Measurements from ENCODE around the gene SH3BGRL2. TPM values are rescaled to one million over a fixed set of nuclear protein-coding genes. Genes with fewer than 3 reads are reported as not detected.

The SH3BGRL2 gene
- total and polyA plus RNA-seq, 2 experiments from 2014 or later: 8.4 to 24.5 TPM

GRCh38 chr6:79666634-79667033, 35.5 kb downstream of the SH3BGRL2 start:
- no peaks in the 10 kb centered on the region for H4K20me1 ChIP-seq (replicated peaks; ENCODE audit: insufficient read depth)
- DNase-seq (ENCODE audit: low spot score) (no peak), ATAC-seq (no peak)
- H3K27me3 ChIP-seq (ENCODE audit: insufficient read depth): no peaks in the 10 kb centered on the region
- no peak overlapping the region for H3K4me3 ChIP-seq
- Mint-ChIP-seq H3K36me3 (ENCODE audit: low read depth) (peaks cover 8% of the 10 kb centered on the region; the same call in 2 of the 3 replicates), H3K27me3 (ENCODE audit: insufficient read depth, low read depth, poor library complexity) (peaks cover 2% of the 10 kb centered on the region), H3K4me1 (peaks cover 39% of the 10 kb centered on the region), H3K4me3 (no peak overlapping the region), H3K9me3 (no peaks in the 10 kb centered on the region), H3K27ac (peak overlapping the region; percentile 42; the same call in 1 of the 2 replicates)
- TF ChIP-seq CREB1 (CRISPR knock-in tag; IDR thresholded peaks at IDR 0.05; ENCODE audit: low read depth) (no peak), JUNB (IDR thresholded peaks at IDR 0.05; ENCODE audit: unreplicated experiment) (no peak), EZH2 (IDR thresholded peaks at IDR 0.05; ENCODE audit: low read depth, unreplicated experiment) (no peak), EZH2phosphoT487 (IDR thresholded peaks at IDR 0.05; ENCODE audit: unreplicated experiment) (no peak), NANOG (IDR thresholded peaks at IDR 0.05; ENCODE audit: borderline replicate concordance) (no peak), ZNF114 (CRISPR knock-in tag; IDR thresholded peaks at IDR 0.05) (no peak), ZNF462 (CRISPR knock-in tag; IDR thresholded peaks at IDR 0.05) (no peak), ZNF331 (CRISPR knock-in tag; IDR thresholded peaks at IDR 0.05; ENCODE audit: low read depth) (no peak), CTCF (conservative IDR thresholded peaks at IDR 0.05; ENCODE audit: low read depth in 2 of 2) (no peak), REST (IDR thresholded peaks at IDR 0.05; ENCODE audit: unreplicated experiment) (no peak), ETS1 (IDR thresholded peaks at IDR 0.05) (no peak)
- H3K79me2 ChIP-seq (replicated peaks; ENCODE audit: insufficient read depth): no peaks in the 10 kb centered on the region
- no peak overlapping the region for H3K27ac ChIP-seq (ENCODE audit: low read depth)
- H3K9me2 ChIP-seq (ENCODE audit: insufficient read depth): no peaks in the 10 kb centered on the region
- H2AFZ ChIP-seq: no peak overlapping the region
- peak overlapping the region; percentile 29; the same call in 1 of the 2 replicates for H3K4me2 ChIP-seq
- 0 out of 2 replicates have a peak, but pooled peaks cover under 1% of the 10 kb centered on the region for H3F3A ChIP-seq (replicated peaks; ENCODE audit: low read depth)
- H3K4me1 ChIP-seq (ENCODE audit: insufficient read depth): peaks cover 26% of the 10 kb centered on the region
- H3K36me3 ChIP-seq (ENCODE audit: insufficient read depth): no peaks in the 10 kb centered on the region
